HG03565 (cell line): ENCODE data around the gene KCNQ2.

Source experiments
- ATAC-seq: cut with Tn5 transposase; IDR thresholded peaks from one replicate; pipeline ENCODE4 v1.9.1; 2021; ENCODE audit warnings: mild to moderate bottlenecking, moderate library complexity; ENCODE audit not compliant: unreplicated experiment

KCNQ2 gene

DNA sequence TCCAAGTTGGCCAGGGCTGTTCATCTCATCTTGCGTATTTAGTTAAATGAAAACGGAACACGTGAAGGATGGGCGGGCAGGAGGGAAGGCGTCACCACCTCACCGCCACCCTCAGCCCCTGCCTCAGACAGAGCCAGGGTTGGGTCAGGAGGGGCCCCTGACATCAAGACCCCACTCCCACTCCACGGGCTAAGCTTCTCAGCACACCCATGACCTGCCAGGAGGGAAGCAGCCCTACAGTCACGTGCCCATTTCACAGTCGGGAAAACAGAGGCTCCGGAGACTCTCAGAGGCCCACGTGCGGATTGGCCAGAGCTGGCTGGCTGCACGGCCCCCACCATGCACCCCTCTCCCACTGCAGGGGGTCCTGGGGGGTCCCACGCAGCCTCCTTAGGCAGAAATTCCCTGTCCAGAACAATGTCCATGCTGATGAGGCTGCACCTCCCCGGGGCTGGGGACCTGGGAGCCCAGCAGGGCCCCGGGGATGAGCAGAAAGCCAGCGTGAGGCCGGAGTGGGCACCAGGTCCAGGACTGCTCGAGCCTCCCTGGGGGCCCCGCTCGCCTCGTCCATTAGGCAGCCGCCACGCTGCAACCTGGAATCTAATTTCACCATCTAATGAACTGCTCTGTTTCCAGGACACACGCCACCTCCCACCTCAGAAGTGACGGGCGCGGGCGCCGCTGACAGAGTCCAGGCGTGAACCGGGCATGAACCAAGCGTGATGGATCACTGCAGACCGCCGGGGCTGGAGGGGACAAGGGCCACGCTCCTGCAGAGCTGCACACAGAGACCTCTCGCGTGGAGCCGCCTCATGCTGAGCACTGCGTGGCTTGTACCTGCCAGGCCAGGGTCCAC lies 15.8 kb downstream of the KCNQ2 start:
- no peak for ATAC-seq

DNA sequence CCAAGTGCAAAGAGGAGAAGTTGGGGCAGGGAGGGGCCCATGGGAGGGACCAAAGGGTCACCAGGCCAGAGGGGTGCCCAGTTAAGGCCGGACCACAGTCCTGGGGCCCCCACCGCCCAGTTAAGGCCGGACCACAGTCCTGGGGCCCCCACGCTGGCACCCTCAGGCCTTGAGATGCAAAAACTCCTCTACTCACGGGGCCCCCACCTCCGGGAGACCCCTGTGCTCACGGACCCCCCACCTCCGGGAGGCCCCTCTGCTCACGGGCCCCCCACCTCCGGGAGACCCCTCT lies 16.9 kb downstream of the KCNQ2 start:
- ATAC-seq: no peak

DNA sequence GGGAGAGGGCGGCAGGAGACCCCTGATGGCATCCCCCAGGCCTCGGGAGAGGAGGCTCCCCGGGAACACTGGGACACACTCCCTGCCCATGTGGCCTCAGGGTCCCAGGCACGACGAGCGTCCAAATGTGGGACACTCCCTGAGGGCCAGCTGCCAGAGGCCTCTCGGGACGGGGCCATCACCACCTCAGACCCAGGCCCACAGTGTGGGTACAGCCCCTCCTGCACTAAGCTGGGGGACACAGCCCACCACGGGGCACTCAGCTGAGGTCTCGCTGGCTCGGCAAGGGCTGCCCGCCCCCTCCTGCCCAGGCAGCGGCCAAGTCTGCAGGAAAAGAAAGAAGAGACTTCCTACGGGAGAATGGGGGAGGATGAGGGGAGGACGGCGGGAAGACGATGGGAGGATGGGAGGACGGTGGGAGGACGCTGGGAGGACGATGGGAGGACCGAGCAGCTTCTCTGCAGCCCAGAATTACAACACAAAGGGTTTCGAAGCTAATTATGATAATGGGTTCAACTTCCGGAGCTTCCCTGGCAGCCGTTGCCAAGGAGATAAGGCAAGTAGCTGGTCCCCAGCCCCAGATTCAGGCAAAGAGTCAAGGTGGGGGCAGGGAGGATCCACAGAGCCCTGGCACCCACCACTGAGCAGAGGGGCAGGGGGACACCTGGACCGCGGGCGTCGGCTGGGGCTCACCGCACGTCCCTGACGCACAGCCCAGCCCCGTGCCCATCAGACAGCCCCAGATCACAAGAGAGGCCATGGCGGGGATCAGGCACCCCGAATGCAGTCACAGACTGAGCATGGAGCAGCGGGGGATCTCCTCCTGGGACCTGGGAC lies 17.5 kb downstream of the KCNQ2 start:
- ATAC-seq: no peak

DNA sequence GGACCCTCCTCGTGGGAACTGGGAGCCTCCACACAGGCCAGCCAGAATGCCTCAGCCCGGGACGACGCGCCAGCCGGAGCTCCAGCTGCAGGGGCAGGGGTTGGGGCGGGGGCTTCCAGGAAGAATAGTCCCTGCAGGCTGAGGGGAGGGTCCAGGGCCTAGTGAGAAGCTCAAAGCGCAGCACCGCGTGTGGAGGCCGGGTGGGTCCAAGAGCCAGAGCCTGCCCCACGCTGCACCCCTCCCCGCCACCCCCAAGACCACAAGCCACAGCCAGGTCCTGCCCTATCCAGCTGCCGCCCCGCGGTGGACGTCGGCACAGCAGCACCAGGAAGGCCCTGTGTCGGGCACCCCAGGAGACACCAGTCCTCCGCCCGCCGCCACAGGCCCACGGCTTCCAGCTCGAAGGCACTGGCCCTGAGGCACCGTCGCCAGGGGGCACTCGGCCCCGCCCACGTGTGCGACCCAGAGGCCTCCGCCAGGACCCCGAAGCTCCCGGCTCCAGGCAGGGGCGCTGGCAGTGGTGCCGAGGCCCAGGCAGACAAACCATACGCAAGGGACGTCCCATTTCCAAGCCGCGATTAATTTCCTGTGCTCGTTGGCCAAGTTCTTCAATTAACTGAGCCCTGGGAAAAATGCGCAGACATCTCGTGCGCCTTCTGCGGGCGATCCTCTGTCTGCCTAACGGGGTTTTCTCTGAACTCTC lies 19.5 kb downstream of the KCNQ2 start:
- ATAC-seq: no peak

DNA sequence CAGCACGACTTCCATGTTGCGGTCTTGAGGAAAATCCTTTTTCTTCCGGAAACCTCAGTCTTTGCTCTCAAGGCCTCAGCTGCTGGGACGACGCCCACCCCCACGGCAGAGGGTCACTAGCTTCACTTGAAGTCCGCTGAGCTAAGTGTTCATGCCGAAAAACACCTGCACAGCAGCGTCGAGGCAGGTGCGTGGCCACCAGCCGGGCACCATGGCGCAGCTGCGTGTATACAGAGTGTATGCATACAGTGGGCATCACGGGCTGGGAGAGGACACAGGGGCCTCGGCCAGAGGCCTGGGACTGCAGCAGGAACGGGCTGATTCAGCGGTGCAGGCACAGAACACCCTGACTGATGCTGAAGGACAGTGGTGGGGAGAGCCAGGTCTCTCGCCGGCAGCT lies 20.1 kb downstream of the KCNQ2 start:
- ATAC-seq: no peak

DNA sequence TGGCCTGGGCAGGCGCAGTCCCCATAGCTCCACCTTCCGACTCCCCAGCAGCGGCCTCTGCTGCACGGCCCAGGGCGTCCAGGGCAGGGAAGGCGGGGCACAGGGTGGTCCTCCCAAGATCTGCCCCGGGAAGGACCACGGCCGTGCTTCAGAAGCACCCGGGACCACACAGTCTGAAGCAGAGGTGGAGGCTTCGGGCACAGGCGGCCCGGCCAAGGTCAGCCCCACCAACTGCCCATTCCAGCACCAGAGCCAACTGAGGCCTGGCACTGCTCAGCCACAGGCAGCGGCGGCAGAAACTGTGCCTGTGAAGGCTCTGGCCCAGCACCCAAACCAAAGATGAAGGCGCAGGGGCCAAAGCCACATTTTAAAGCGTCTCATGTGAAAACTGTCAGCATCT lies 20.6 kb downstream of the KCNQ2 start:
- ATAC-seq: no peak

DNA sequence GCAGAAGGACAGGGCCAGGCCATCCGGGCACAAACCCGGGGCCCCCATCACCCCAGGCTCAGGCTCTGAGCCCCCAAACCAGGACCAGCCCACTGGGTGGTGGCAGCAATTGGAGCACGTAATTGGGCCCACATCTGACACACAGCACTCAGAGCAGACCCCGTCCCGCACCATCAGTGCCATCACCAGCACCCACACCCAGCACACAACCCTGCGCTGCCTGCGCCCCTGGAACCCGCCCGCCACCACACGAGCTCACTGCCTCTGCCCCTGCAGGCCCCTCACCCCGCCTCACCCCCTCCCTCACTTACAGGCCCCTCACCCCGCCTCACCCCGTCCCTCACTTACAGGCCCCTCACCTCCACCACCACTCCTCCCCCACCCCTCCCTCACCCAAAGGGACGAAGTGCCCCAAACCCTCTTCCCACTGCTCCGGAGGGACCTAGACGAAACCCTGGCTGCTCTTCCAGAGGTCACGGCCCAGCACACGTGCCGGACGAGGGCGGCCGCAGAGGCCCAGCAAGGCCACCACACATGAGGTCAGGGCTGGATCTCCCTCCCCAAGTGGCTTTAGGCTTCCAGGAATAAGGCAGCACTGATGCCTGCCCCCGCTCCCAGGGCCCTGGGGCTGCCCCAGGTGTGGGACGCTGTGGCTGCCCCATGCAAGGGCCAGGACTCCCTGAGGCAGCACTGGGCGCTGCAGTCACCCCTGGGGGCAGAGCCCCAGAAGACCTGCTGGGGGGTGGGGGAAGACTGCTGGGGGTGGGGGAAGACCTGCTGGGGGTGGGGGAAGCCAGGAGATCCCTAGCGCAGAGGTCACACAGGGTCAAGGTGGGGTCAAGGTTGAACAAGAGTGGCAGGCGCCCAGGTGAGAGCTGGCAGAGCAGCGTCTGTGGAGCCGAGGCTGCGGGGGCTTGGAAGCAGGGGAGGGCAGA lies 22.4 kb downstream of the KCNQ2 start:
- no peak for ATAC-seq

DNA sequence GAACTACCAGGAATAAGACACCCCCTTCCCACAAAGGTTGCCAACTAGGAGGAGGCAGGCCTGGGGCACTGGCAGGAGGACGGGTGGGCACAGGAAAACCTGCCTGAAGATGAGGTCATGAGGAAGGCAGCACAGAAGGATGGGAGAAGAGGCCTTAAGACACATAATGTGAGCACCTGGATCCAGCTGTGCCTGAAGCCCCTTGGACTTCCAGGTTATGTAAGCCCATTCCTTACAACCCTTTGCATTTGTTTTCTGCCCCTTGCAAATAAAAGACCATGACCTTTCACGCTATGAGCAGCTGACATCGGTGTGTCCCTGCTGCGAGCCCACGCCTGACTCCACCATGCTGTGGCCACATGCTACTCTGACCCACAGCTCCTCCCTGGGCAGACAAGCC lies 23.4 kb downstream of the KCNQ2 start:
- ATAC-seq: no peak

DNA sequence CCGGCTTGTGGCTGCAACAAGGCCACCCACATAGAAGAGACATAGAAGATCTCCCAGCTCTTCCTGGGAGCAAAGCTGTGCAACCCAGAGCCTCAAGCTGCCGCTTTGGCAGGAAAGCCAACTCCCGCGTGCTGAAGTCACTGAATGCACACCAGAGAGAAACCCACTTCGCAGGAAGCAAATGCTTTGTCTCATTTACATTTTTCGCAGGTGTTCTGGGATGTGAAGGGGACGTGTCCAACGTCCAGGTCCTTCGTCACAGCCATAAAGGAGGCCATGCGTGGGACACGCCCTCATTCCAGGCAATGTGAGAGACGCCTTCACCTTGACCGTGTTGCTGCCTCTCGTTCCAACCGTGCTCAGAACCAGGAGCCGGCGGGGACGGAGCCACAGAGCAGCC lies 24.4 kb downstream of the KCNQ2 start:
- ATAC-seq: no peak

DNA sequence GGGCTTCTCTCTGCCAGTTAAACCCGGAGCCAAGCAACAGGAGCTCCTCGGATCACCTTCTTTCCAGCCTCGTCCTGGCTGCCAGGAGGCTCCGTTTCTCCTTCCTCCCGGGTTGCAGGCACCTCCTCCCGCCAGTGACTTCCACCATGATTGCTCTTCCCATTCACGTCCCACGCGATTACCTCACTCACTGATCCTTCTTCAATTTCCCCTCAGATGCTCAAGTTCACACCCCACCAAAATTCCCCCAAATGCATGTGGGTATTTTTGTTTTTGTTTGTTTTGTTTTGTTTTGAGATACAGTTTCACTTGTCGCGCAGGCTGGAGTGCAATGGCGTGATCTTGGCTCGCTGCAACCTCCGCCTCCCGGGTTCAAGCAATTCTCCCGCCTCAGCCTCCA lies 25.1 kb downstream of the KCNQ2 start:
- ATAC-seq: no peak

DNA sequence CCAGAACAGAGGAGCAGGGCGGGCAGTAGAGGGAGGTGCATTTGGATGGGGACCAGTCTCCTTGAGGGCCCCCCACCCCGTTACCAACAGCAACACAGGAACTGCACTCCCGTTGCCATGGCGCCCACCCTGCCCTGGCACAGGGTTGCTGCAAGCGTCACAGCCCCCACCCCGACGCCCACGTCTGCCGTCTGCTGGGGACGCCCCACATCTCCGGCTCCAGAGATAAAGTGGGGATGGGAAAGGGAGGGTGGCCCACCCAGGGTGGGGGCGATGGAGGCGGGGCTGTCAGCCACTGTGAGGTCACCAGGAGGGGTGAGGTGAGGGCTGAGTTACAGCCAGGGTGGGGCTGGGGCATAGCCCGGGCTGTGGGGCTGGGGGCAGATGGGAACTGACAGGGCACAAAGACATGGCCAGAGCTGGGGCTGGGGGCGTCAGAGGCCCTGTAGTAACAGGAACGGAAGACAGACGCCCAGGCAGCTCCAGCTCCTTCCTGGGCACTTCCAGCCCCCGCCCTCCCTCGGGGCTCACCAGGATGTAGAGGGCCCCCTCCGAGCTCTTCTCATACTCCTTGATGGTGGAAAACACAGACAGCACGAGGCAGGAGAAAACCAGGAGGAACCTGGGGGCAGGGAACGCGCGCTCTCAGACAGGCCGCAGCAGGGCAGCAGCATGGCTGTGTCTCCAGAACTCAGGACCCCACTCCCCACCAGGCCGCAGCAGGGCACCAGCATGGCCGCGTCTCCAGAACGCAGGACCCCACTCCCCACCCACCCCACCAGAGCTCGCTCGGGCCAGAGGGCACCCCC lies 26.0 kb downstream of the KCNQ2 start:
- no peak for ATAC-seq

DNA sequence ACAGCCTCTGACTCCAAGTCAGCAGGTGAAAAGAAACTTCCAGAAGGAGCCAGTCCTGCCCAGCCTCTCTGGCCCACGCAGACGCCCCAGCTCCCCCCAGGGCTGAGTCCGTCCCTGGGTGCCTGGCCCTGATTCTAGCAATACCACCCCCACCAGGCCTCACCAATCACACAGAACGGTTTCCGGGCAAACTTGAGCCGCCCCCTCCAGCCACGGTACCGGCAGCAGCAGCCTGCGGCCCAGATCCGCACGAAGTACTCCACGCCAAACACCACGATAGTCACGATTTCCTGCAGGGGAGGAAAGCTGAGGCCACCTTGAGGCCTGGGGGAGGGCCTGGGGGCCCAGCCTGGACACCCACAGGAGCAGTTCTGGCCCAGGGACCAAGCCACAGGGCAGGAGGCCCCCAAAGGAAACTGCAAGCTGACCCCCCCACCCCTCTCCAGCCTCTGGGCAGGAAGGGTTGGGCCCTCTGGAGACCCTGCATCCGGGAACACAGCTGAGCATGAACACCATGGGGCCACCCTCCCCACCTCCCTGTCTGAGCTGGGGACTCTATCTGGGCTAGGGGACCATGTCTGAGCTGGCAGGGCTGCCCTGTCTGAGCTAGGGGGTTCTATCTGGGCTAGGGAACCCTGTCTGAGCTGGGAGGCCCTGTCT lies 27.2 kb downstream of the KCNQ2 start:
- no peak for ATAC-seq

DNA sequence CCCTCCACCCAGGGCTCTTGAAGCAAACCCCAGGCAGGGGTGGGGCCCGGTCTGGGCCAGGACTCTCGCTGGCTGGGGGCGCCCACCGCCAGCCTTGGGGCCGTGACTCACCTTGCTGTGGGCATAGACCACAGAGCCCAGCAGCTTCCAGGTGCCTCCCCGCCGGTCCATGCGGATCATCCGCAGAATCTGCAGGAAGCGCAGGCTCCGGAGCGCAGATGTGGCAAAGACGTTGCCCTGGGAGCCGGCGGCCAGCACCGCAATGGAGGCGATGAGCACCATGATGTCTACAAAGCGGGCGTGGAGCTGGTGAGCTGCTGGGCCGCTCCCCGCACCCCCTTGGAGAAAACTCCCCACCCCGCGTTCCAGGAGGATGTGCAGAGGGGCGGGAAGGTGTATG lies 27.9 kb downstream of the KCNQ2 start:
- ATAC-seq: no peak

DNA sequence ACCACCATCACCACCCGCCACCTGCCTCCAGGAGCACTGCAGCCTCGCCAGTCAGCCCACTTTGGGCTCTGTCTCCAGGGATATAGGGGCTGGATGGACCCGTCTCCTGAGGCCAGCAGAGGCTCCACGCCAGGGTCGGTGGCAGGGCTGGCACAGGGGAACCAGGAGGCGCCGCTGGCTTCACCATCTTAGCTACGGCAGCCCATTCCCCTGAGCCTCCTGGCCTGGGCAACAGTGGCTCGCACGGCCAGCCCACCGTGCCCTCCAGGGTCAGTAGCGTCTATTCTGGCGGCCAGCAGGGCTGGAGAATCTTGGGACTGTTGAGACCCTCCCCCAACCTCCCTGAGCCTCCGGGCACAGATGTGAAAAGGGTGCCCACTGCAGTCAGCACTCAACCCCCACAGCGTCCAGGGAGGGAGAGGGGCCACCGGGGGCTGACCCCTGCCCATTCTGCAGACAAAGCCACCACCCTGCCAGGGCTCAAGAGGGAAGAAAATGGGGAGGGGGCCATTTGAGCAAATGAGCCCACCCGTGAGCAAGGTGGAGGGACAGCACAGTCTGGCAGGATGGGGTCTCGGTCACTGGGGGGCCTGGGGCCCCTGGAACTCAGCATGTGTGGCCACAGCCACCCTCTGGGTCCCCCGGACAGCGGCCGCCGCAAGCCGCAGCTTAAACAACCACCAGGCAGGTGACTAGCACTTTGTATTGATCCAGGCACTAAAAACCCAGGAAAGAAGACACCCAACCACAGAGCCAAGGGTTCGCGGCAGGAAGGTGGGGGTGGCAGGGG lies 28.7 kb downstream of the KCNQ2 start:
- no peak for ATAC-seq

DNA sequence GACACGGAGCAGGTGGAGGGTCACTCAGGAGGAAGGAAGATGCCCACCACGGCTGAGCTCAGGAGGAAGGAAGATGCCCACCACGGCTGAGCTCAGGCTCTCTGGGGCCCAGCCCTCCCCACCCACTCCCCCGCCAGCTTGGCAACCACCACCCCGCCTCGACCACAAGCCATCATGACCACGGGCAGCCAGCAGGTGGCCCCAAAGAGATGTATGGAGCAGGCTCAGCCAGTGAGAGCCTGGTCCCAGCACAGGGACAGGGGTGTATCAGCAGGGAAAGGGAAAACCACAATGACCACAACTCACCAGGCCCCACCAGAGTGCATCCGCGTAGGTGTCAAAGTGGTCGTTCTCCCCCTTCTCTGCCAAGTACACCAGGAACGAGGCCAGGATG lies 30.4 kb downstream of the KCNQ2 start:
- no peak for ATAC-seq

DNA sequence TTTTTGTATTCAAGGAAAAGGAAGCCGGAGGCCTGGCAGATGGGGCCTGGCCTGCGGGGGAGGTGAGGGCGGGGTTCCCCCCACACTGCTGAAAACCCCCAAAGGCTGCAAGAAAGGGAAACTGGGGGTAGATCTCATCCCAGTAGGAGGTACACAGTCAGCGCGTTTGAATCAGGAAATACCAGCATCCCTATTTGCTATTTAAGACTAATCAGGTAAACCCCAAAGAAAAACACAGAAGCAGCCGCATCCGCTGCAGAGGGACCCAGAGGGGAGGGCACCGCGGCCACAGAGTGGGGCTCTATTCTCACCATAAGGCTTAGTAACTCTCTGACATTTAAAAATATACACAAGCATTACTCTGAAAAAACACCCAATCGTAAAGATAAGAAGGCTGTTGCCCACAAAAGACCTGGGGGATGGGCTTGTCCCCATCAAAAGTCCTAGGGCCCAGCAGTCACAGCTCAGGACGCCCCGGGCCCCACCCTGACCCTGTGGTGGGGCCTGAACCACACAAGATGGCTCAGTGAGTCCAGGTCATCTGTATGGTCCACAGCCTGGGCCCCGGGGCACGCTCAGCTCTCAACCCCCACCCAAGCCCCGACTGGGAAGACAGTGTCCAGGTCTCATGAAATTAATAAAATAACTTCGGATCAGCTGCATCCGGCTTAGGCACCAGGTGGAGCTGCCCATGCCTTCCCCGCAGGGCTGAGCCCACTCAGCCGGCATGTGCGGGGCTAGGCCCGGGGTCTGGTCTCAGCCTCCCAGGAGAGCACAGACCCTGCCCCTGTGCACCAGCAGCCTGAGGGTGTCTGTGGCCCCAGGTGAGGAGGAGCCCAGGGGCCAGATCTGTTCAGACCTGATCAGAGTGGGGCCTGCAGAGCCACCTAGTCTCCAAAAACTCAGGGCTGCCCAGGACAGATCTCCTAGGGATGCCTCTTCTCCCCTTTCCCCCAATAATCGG lies 31.0 kb downstream of the KCNQ2 start:
- no peak for ATAC-seq

DNA sequence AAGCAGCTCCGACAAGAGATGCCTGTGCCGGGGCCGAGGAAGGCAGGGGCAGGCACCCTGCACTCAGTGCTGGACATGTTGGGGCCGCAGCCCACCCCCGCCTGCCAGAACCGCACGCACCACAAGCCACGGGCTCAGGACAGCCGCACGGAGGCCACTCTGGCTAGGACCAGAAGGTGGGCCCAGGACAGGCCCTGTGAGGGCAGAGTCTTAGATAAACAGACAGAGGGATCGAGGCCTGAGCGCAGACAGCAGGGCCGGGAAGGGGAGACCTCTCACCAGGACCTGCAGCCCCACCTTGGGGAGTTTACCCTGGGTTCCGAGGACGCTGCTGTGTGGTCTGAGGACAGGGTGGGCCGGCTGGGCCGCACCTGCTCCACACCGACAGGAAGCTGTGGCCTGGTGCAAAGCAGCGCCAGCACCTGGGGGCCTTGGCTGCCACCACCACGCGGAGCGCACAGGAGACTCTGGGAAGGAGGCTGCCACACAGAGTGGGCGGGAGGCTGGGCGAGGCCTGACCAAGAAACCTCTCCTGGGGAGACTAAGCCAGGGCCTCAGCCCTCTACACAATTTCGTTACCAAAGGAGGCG lies 32.0 kb downstream of the KCNQ2 start:
- no peak for ATAC-seq
